ENCODE results near the gene ANKRD50. TPM values are rescaled to one million over a fixed set of nuclear protein-coding genes. Genes with fewer than 3 reads are reported as not detected.

Gene ANKRD50
- total RNA-seq, 1 donor from 2014 or later = 31.4 TPM

- no peak for TF ChIP-seq CTCF (conservative IDR thresholded peaks at IDR 0.05)
- H3K27ac Mint-ChIP-seq = no peak overlapping the region
- no peak overlapping the region for H3K4me3 Mint-ChIP-seq
- no peaks in the 10 kb centered on the region for H3K27me3 Mint-ChIP-seq
- peaks cover 47% of the 10 kb centered on the region for H3K36me3 Mint-ChIP-seq
- no peak for DNase-seq (ENCODE audit: extremely low spot score, unreplicated experiment)
- H3K4me1 Mint-ChIP-seq (ENCODE audit: unreplicated experiment) = peaks cover 39% of the 10 kb centered on the region
- H3K9me3 Mint-ChIP-seq = no peaks in the 10 kb centered on the region
Observed at GRCh38 chr4:124705393-124705792, 7.1 kb downstream of the ANKRD50 start.

- Mint-ChIP-seq H3K9me3 (peaks cover under 1% of the 10 kb centered on the region), H3K4me3 (no peak overlapping the region), H3K27ac (no peak overlapping the region), H3K27me3 (no peaks in the 10 kb centered on the region), H3K36me3 (peaks cover 48% of the 10 kb centered on the region), H3K4me1 (ENCODE audit: unreplicated experiment) (peaks cover 27% of the 10 kb centered on the region)
- no peak for TF ChIP-seq CTCF (conservative IDR thresholded peaks at IDR 0.05)
- DNase-seq (ENCODE audit: extremely low spot score, unreplicated experiment) = no peak
Observed at GRCh38 chr4:124703154-124703553, 9.4 kb downstream of the ANKRD50 start.

DNA sequence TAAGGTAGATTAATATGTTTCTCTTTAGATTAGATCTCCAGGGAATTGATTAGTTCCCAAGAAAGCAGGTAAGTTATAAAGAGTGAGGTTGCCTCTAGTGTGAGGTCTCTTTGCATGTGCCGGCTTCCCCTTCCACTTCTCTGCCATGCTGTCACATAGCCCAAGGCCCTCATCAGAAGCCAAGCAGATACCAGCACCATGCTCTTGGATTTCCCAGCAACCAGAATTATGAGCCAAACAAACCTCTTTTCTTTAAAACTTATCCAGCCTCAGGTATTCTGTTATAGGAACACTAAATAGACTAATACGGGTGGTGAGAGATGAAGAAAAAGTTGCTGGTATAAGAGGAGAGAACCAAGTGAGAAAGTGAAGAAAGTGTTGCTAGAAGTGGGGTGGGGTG is 15.1 kb downstream of the ANKRD50 start:
- no peak overlapping the region for H3K27ac Mint-ChIP-seq

GRCh38 chr4:124696182-124696581 is 16.4 kb downstream of the ANKRD50 start:
- Mint-ChIP-seq H3K4me3 (no peak overlapping the region), H3K27me3 (no peaks in the 10 kb centered on the region), H3K9me3 (peaks cover 9% of the 10 kb centered on the region), H3K36me3 (peaks cover 61% of the 10 kb centered on the region), H3K4me1 (ENCODE audit: unreplicated experiment) (peaks cover 6% of the 10 kb centered on the region), H3K27ac (no peak overlapping the region)
- DNase-seq (ENCODE audit: extremely low spot score, unreplicated experiment) = no peak
- no peak for TF ChIP-seq CTCF (conservative IDR thresholded peaks at IDR 0.05)

More for the DNA sequence above, 15.1 kb downstream of the ANKRD50 start:
- Mint-ChIP-seq H3K9me3 (peaks cover 9% of the 10 kb centered on the region), H3K27me3 (no peaks in the 10 kb centered on the region), H3K36me3 (peaks cover 51% of the 10 kb centered on the region), H3K4me3 (no peak overlapping the region), H3K4me1 (ENCODE audit: unreplicated experiment) (peaks cover 6% of the 10 kb centered on the region)
- no peak for DNase-seq (ENCODE audit: extremely low spot score, unreplicated experiment)
- no peak for TF ChIP-seq CTCF (conservative IDR thresholded peaks at IDR 0.05)

- H3K9me3 Mint-ChIP-seq = peaks cover 9% of the 10 kb centered on the region
- H3K36me3 Mint-ChIP-seq = peaks cover 57% of the 10 kb centered on the region
- DNase-seq (ENCODE audit: extremely low spot score, unreplicated experiment) = no peak
- TF ChIP-seq CTCF (conservative IDR thresholded peaks at IDR 0.05) = no peak
- H3K4me3 Mint-ChIP-seq = no peak overlapping the region
- peaks cover 6% of the 10 kb centered on the region for H3K4me1 Mint-ChIP-seq (ENCODE audit: unreplicated experiment)
- no peaks in the 10 kb centered on the region for H3K27me3 Mint-ChIP-seq
- H3K27ac Mint-ChIP-seq = no peak overlapping the region
Observed at GRCh38 chr4:124694946-124695598, 17.5 kb downstream of the ANKRD50 start.

Measured in type B pancreatic cell (in vitro differentiated cells).